HepG2 (cell line): ENCODE results near the gene AEBP1. TPM values are rescaled to one million over a fixed set of nuclear protein-coding genes. Genes with fewer than 3 reads are reported as not detected.

Experiments used
- ATAC-seq: fragments of 200-7000 bp; cut with Tn5 transposase; 3 replicates; pipeline ENCODE4 v1.9.1; 2020; ENCODE audit warnings: mild to moderate bottlenecking, moderate library complexity
- BruUV-seq: library from RNA; stranded (reverse); fragments of 400-500 nt; replicated peaks from 2 replicates; lab custom pipeline; 2021; lab: Mats Ljungman, UMichigan
- CTCF ChIA-PET: fragments of 300-600 bp; formaldehyde crosslinking; extraction: SDS; loops from one replicate; lab custom pipeline; 2021; ENCODE audit warnings: low total read pairs, inconsistent platforms, low intra/inter-chr PET ratio; lab: Yijun Ruan, JAX
- POLR2A ChIA-PET: fragments of 350-600 bp; sonication (Branson Sonifier 250); formaldehyde crosslinking; loops from one replicate; lab custom pipeline; 2020; ENCODE audit warnings: antibody characterized with exemption, inconsistent platforms; lab: Yijun Ruan, JAX
- DNase-seq: peaks from one replicate; pipeline ENCODE4 v3.0.0-alpha.2; 2015; ENCODE audit warnings: low spot score
- FAIRE-seq: peaks from 3 replicates; lab custom pipeline; 2011; peaks lifted over from hg19 to GRCh38; lab: Jason Lieb, UNC
- H2AFZ ChIP-seq: one replicate; pipeline ENCODE4 v1.6.1; 2011; ENCODE audit warnings: low read length, inconsistent platforms
- H3K27ac ChIP-seq: fragments of 300-600 bp; 3 replicates; pipeline ENCODE4 v1.8.0; 2011; ENCODE audit warnings: mixed run types, mild to moderate bottlenecking, mixed read lengths, low read length, inconsistent platforms; ENCODE audit not compliant: insufficient read depth; ENCODE audit errors: extremely low read length
- H3K27me3 ChIP-seq, 2 experiments: fragments of 200-600 bp in 1 of 2; 2 replicates in 1 of 2; 3 replicates in 1 of 2; pipeline versions ENCODE4 v1.6.0 to v1.8.0; 2011; ENCODE audit warnings: low read length in 2 of 2, mild to moderate bottlenecking in 2 of 2, moderate library complexity in 2 of 2, inconsistent platforms in 1 of 2; ENCODE audit not compliant: insufficient read depth in 2 of 2, control insufficient read depth in 1 of 2
- H3K36me3 ChIP-seq, 2 experiments: fragments of 200-600 bp in 1 of 2; replicated peaks in 1 of 2; 2 replicates in 1 of 2; 3 replicates in 1 of 2; pipeline versions ENCODE4 v1.5.1 to v1.8.0; 2011; ENCODE audit warnings: low read length in 2 of 2, inconsistent platforms in 1 of 2; ENCODE audit not compliant: insufficient read depth in 2 of 2, control insufficient read depth in 1 of 2
- H3K4me1 ChIP-seq: 2 replicates; pipeline ENCODE4 v1.5.1; 2012; ENCODE audit warnings: low read length, inconsistent platforms; ENCODE audit not compliant: insufficient read depth
- H3K4me2 ChIP-seq: 2 replicates; pipeline ENCODE4 v1.6.0; 2011; ENCODE audit warnings: low read depth, low read length, inconsistent platforms
- H3K4me3 ChIP-seq, 3 experiments: fragments of 200-600 bp in 1 of 3; sonication (generic), shearing (Covaris generic) in 1 of 3; replicated peaks in 1 of 3; 2 replicates each; pipeline ENCODE4 v1.5.1; 2011 to 2016; ENCODE audit warnings: low read length in 3 of 3, inconsistent platforms in 2 of 3, low read depth in 2 of 3, mild to moderate bottlenecking in 2 of 3, control low read depth in 1 of 3, mixed read lengths in 1 of 3; ENCODE audit not compliant: insufficient read depth in 1 of 3
- H3K79me2 ChIP-seq: one replicate; pipeline ENCODE4 v1.6.1; 2011; ENCODE audit warnings: low read length, inconsistent platforms; ENCODE audit not compliant: insufficient read depth
- H3K9ac ChIP-seq: 2 replicates; pipeline ENCODE4 v1.6.0; 2011; ENCODE audit warnings: mild to moderate bottlenecking, low read depth, low read length, inconsistent platforms; ENCODE audit not compliant: insufficient read depth
- H3K9me3 ChIP-seq: 2 replicates; pipeline ENCODE4 v1.5.1; 2012; ENCODE audit warnings: mild to moderate bottlenecking, low read length
- H4K20me1 ChIP-seq: 2 replicates; pipeline ENCODE4 v1.6.0; 2011; ENCODE audit warnings: inconsistent platforms, mild to moderate bottlenecking, low read length, moderate library complexity; ENCODE audit not compliant: insufficient read depth
- GABPB1 ChIP-seq: IDR thresholded peaks from 2 replicates; pipeline ENCODE4 v1.6.1; 2016; ENCODE audit warnings: mild to moderate bottlenecking, missing genetic modification reagents, moderate library complexity, missing compliant biosample characterization
- GATA4 ChIP-seq: sonication (generic); IDR thresholded peaks from 2 replicates; pipeline ENCODE4 v1.6.1; 2016; ENCODE audit warnings: antibody characterized with exemption, low read depth, borderline replicate concordance
- PTBP1 ChIP-seq: fragments of 200-400 bp; formaldehyde crosslinking; IDR thresholded peaks from 2 replicates; pipeline ENCODE4 v1.6.1; 2018; ENCODE audit warnings: low read length, low read depth; ENCODE audit not compliant: poor library complexity, severe bottlenecking
- ZFP90 ChIP-seq: sonication (generic); formaldehyde crosslinking; IDR thresholded peaks from 2 replicates; pipeline ENCODE4 v1.8.0; 2022; ENCODE audit warnings: missing genetic modification reagents, mild to moderate bottlenecking, inconsistent platforms, borderline replicate concordance
- ZNF253 ChIP-seq: sonication (generic); formaldehyde crosslinking; IDR thresholded peaks from 2 replicates; pipeline ENCODE4 v1.8.0; 2022; ENCODE audit warnings: mild to moderate bottlenecking, missing genetic modification reagents, borderline replicate concordance
- WGBS: methylation state at CpG from one replicate; pipeline ENCODE4 v1.1.6; 2017; ENCODE audit warnings: low lambda C conversion rate; 5-methylcytosine and 5-hydroxymethylcytosine counted together
- in situ Hi-C: cut with HindIII; loops from 2 replicates; pipeline ENCODE4 v1.10.0; 2017; ENCODE audit warnings: low pct_unique_long_range_greater_than_20kb; ENCODE audit not compliant: extremely low pct_ligation_motif_present
- intact Hi-C: fragments of 100-400 bp; cut with micrococcal nuclease; formaldehyde crosslinking; loops from one replicate; pipeline ENCODE4 v1.10.0; 2022; ENCODE audit not compliant: unreplicated experiment
- polyA plus RNA-seq, 8 experiments: library from polyadenylated mRNA; depleted of rRNA in 3 of 8; stranded (reverse) in 7 of 8; unstranded in 1 of 8; fragments of >200 nt; fragmentation: Illumina TruSeq in 4 of 8; extraction: Trizol in 4 of 8; gene quantifications; 2 replicates each; pipeline versions ENCODE4 v1.2.1 to v1.2.3, GENCODE V29; 2011 to 2016; ENCODE audit warnings: low read depth in 4 of 8, missing spikeins in 1 of 8, mixed read lengths in 1 of 8; ENCODE audit not compliant: insufficient read depth in 1 of 8
- total RNA-seq, 5 experiments: library from RNA; depleted of rRNA; stranded (reverse); fragments of >200 nt; fragmentation: Illumina TruSeq; extraction: Trizol; gene quantifications; 2 replicates each; pipeline ENCODE4 v1.2.3, GENCODE V29; 2016; ENCODE audit warnings: low read depth in 1 of 5

AEBP1 gene
- total and polyA plus RNA-seq, 2 of the 13 experiments (the other 11 are each of a cell fraction or from before 2014, with no cell fraction given): 0.22 to 0.55 TPM

GRCh38 chr7:44080686-44081265, 23.4 kb upstream of the AEBP1 start (continued):
- TF ChIP-seq GATA4 (no peak), PTBP1 (no peak), ZNF253 (CRISPR knock-in tag) (no peak)
- TF ChIP-seq, all 625 proteins: peak for 0

GRCh38 chr7:44081266-44081748, 22.8 kb upstream of the AEBP1 start:
- Histone ChIP-seq H3K79me2 (no peaks in the 10 kb centered on the region), H3K4me2 (peak overlapping the region; percentile 81), H3K4me1 (peaks cover 19% of the 10 kb centered on the region), H3K9ac (peak overlapping the region; percentile 17), H3K27me3 (peaks cover 0 to 14% of the 10 kb centered on the region in 2 experiments; a peak in 2 of 5 replicates), H2AFZ (no peak overlapping the region), H3K36me3 (peaks cover 6 to 13% of the 10 kb centered on the region in 2 experiments; a peak in 4 of 5 replicates), H3K4me3 (peak overlapping the region; percentile 71 to 82 (median 76); a peak in 4 of 6 replicates), H4K20me1 (no peaks in the 10 kb centered on the region), H3K9me3 (no peaks in the 10 kb centered on the region), H3K27ac (peak overlapping the region; percentile 30)
- intact Hi-C loops (no loop called here), in situ Hi-C loops (no loop called here)
- ChIA-PET POLR2A (interaction anchor here (0.6 to 1.2 kb wide), 5 partner anchors 9 to 1799 kb away, joined by 3 to 4 read pairs (median 3); partner anchors contain the start of gene DBNL), CTCF (no interaction called here)
- no peak for ATAC-seq
- TSS peak; percentile 64 for BruUV-seq
- DNase-seq: no peak
- FAIRE-seq: no peak
- 78% methylated on average over 9 of the region's 9 CpGs for WGBS
- no peak for TF ChIP-seq GABPB1 (CRISPR knock-in tag)
- 0 out of 2 replicates have a peak, but pooled peaks have one; percentile 3 for TF ChIP-seq ZFP90 (CRISPR knock-in tag)
